Fibroblast of skin of abdomen (primary cell): Measurements from ENCODE around the gene PPDPF.
A peak's percentile ranks its signal among the peaks of the same experiment; 100 is the strongest.

ENCODE experiments used
- DNase-seq: peaks from one replicate; pipeline ENCODE4 v3.0.0-alpha.2; 2013

The PPDPF gene

GRCh38 chr20:63522091-63522868, 1.7 kb downstream of the PPDPF start:
- DNase-seq: no peak

GRCh38 chr20:63522981-63523611, 2.5 kb downstream of the PPDPF start:
- no peak for DNase-seq

- no peak for DNase-seq
Observed at GRCh38 chr20:63525185-63525584, 4.6 kb downstream of the PPDPF start.

DNA sequence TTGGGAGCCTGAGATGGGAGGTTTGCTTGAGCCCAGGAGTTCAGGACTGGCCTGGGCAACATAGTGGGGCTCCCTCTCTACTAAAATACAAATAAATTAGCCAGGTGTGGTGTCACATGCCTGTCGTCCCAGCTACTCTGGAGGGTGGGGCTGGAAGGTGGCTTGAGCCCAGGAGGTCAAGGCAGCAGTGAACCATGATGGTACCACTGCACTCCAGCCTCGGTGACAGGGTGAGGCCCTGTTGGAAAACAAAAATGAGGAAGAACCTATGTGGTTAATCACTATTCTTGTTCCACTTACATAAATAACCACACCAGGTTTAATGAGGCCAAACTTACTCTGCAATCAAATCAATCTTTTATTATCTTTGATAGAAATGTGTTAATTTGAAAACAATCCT, 5.4 kb downstream of the PPDPF start:
- no peak for DNase-seq

DNA sequence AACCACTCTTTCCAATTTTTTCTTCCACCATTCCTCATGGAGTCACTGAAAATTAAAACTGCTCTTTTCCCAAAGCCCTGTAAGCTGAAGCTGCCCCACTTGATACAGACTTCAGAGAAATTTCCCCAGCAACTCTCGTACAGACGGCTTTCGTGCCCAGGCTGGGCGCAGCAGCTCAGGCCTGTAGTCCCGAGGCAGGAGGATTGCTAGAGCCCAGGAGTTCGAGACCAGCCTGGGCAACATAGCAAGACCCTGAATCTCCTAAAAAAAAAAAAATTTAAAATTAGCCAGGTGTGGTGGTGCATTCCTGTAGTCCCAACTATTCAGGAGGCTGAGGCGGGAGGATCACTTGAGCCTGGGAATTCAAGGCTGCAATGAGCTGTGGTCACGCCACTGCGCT, 6.6 kb downstream of the PPDPF start:
- no peak for DNase-seq

- no peak for DNase-seq
Observed at GRCh38 chr20:63529180-63529860, 8.8 kb downstream of the PPDPF start.

DNA sequence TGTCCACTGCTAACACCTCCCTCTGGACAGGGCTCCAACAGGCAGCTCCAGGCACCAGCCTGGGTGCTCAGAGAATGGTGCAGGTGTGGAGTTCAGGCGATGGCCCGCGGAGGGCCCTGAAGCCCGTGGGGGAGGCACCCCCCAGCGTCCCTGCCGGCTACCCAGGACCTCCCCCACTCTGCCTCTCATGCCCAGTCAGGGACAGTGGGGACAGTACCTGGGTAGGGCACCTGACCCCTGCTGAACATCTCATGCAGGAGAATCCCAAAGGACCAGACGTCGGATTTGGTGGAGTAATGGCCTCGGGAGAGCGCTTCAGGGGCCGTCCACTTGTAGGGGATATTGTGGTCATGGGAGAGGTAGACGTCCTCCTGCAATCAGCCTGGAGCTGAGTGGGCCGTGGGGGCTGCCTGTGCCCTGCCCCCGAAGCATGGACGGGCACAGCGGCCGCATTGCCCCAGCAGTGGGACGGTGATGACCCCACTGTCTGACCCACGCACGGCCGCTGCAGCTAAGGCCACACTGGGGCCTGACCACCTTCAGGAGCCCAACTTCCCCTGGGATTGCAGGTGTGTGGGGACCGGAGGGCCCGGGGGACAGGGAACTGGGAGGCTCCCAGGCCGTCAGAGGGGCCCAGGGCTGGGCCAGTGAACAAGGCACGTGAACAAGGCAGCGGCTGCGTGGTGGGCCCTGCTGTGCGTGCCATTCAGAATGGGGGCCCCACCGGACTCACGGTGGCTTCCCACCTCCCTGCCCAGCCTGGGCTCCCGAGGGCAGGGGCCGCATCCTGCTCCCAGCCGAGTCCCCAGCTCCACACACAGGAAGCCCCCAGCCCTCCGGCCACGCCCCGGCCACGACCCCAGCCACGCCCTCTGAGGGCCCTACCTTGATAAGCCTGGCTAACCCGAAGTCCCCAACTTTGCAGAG, 9.6 kb downstream of the PPDPF start:
- no peak for DNase-seq

GRCh38 chr20:63530788-63531160, 10.2 kb downstream of the PPDPF start:
- DNase-seq: no peak

- no peak for DNase-seq
Observed at GRCh38 chr20:63531686-63532448, 11.3 kb downstream of the PPDPF start.

DNA sequence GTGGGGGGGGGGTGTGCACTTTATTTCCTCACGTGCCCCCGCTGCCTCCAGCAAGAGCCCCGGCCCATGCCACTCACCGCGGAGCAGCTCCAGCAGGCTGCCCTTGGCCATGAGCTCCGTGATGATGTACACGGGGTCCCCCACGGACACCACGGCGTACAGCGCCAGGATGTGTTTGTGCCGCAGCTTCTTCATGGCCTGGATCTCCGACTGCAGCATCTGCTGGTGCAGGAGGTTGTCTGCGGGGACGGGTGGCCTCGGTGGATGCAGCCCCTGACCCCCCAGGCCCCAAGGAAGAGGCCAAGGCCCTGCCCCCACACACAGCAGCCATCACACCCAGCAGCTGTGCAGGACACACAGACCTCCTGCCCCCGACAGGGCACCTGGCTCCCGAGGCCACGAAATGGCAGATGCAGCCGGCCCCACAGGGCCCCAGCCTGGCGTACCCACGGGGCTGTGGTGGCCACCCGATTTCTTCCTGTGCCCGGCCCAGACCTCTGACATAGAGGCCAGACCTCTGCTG, 11.9 kb downstream of the PPDPF start:
- no peak for DNase-seq

GRCh38 chr20:63533388-63533787, 12.8 kb downstream of the PPDPF start:
- DNase-seq: no peak

DNA sequence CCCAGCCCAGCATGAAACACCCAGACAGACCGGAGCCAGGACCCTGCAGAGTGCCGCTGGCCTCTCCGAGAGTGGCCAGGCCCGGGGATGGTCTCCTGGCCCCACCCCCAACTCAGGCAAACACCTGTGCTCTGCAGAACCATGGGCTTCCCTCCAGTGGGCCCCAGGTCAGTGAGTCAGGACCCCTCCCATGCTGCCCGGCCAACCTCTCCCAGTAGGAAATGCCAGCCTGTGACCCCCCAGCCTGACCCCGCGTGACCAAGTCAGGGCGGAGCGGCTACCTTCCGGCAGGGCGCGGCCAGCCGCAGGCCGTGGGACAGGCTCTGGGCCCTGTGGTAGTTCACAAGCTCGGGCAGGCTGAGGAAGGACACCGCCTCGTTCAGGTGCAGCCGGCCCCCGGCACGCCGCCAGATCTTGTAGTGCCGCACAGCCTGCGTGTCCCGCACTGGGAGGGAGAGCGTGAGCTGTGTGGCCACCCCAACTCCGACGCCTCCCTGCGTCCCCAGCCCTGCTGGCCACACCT, 13.4 kb downstream of the PPDPF start:
- DNase-seq: no peak

DNA sequence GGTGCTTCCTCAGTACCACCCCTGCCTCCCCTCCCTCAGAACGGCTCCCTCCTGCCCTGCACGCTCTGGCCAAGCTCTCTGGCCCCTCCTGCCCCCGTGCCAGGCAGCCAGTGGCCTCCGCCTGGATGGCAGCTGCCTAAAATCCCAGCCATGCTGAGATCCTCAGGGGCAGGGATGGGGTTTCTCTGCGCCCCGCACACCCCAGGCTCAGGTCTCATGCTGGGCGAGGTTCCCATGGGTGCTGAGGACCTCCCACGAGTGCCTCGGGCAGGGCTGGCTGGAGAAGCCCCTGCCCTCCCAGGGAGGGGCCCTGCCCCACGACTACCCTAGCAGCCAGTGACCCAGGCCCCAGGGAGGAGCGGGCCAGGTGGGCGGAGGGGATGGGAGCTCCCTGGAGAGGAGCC, 13.9 kb downstream of the PPDPF start:
- DNase-seq: no peak

GRCh38 chr20:63534831-63535651, 14.5 kb downstream of the PPDPF start:
- no peak for DNase-seq

GRCh38 chr20:63536241-63536977, 15.8 kb downstream of the PPDPF start:
- DNase-seq: peak; percentile 19

- DNase-seq: no peak
Observed at GRCh38 chr20:63536997-63537524, 16.5 kb downstream of the PPDPF start, which contains the start of gene PTK6. Gene PTK6 (minus strand): TSS chr20:63537376. CDS start chr20:63537314, 62 bp downstream.

DNA sequence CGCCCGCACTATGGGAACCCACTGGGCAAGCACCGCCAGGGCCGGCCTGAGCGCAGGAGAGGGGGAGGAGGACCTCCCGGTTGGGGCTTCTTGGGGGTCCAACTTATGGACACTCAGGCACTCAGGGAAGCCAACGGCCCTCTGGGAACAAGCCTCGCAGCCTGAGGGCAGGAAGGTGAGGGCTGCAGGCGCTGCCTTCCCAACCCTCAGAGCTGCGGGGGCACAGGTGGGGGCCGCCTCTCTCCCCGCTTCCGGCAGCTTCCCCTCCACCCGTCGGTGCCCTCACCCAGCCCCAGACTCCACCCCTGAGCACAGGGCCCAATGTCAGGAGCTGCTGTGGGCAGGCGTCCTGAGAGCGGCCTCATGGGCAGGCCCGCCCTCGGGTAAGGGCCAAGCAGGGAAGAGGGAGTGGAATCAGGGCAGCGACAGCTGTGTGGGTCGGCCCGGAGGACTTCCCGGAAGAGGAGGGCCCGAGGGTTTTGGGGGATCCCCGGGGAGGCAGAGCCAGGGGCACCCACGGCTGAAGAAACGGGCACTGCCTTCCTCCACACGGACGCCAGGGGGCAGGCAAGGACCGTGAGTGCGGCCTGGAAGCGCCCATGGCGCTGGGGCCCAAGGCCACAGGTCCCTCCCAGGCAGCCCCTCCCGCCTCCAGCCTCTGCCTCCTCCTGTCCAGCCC, 17.1 kb downstream of the PPDPF start:
- peak; percentile 71 for DNase-seq

DNA sequence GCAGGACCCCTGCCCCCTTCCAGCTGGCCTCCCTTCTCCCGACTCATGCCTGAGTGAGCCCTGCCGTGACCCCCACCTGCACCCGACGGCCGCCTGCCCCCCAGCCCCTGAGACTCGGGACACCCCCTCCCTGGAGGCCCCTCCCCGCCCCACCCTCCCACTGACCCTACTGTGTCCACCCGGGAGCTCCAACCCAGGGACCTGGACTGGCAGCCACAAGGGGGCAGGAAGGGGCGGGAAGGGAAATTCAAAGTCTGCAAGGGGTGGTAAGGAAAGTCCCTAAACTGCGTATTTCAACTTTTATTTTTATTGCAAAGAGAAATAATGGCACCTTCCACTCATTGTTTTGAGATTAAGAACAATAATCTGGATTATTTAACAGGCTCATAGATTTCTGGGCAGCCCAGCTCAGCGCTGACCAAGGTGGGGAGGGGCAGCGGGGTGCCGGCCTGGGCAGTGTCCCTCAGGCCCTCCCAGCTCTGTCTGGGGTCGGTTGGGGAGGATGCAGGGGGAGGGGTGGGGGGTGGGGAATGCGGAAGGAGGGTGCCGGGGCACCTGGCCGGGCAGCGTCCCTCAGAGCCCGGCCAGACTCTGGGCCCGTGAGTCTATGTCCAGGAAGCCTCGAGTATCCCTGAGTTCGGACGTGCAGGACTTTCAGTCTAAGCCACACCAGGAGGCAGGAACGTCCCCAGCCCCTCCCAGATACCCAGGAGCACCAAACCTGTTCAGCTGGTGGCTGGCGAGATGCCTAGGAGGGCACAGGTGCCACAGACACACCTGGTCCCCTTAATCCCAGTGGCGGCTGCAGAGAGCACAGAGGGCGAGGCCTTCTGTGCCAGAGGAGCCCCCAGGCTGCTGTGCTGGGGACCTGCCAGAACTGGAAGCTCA, 17.9 kb downstream of the PPDPF start:
- DNase-seq: no peak
